NT2/D1 (cell line): ENCODE results near the gene FIGNL2.
A peak's percentile ranks its signal among the peaks of the same experiment; 100 is the strongest.

Source experiments
- DNase-seq: peaks from one replicate; pipeline ENCODE4 v3.0.0-alpha.2; 2011; ENCODE audit warnings: low read depth, low spot score
- H3K27me3 ChIP-seq: 2 replicates; pipeline ENCODE4 v1.6.0; 2011; ENCODE audit warnings: mild to moderate bottlenecking; ENCODE audit not compliant: insufficient read length, insufficient read depth
- H3K36me3 ChIP-seq: 2 replicates; pipeline ENCODE4 v1.6.1; 2011; ENCODE audit warnings: mild to moderate bottlenecking, low read length, mixed read lengths; ENCODE audit not compliant: insufficient read depth, insufficient read length
- H3K4me1 ChIP-seq: 2 replicates; pipeline ENCODE4 v1.5.1; 2011; ENCODE audit not compliant: insufficient read depth, insufficient read length
- H3K4me3 ChIP-seq: 2 replicates; pipeline ENCODE4 v1.5.1; 2011; ENCODE audit warnings: low read depth; ENCODE audit not compliant: insufficient read length
- H3K9ac ChIP-seq: 2 replicates; pipeline ENCODE4 v1.6.0; 2011; ENCODE audit warnings: low read depth; ENCODE audit not compliant: insufficient read length
- H3K9me3 ChIP-seq: 2 replicates; pipeline ENCODE4 v1.5.1; 2011; ENCODE audit warnings: mild to moderate bottlenecking, low read length; ENCODE audit not compliant: insufficient read depth
- SUZ12 ChIP-seq: IDR thresholded peaks from 2 replicates; pipeline ENCODE4 v1.6.1; 2011; ENCODE audit not compliant: insufficient read length, insufficient read depth; ENCODE audit errors: extremely low read depth
- YY1 ChIP-seq: IDR thresholded peaks from 2 replicates; pipeline ENCODE4 v1.6.1; 2011; ENCODE audit not compliant: insufficient read length, insufficient read depth
- ZNF274 ChIP-seq: IDR thresholded peaks from 2 replicates; pipeline ENCODE4 v1.6.1; 2011; ENCODE audit warnings: mild to moderate bottlenecking, low read depth, low read length

Gene FIGNL2

GRCh38 chr12:51822261-51822616, 26.3 kb downstream of the FIGNL2 start:
- peaks cover 17% of the 10 kb centered on the region for H3K4me1 ChIP-seq
- no peak overlapping the region for H3K9ac ChIP-seq
- H3K27me3 ChIP-seq: peaks cover 3% of the 10 kb centered on the region
- H3K36me3 ChIP-seq: peaks cover 25% of the 10 kb centered on the region
- TF ChIP-seq SUZ12 (no peak), ZNF274 (no peak), YY1 (no peak)
- H3K9me3 ChIP-seq: peaks cover 16% of the 10 kb centered on the region; the same call in 1 of the 2 replicates
- no peak for DNase-seq
- no peak overlapping the region for H3K4me3 ChIP-seq

GRCh38 chr12:51821440-51822260, 26.9 kb downstream of the FIGNL2 start:
- peaks cover 12% of the 10 kb centered on the region for H3K4me1 ChIP-seq
- peaks cover 3% of the 10 kb centered on the region for H3K27me3 ChIP-seq
- H3K9me3 ChIP-seq: peaks cover 16% of the 10 kb centered on the region; the same call in 1 of the 2 replicates

GRCh38 chr12:51820526-51821439, 27.7 kb downstream of the FIGNL2 start:
- no peak for TF ChIP-seq SUZ12
- no peak for TF ChIP-seq YY1
- TF ChIP-seq ZNF274: no peak
- H3K4me1 ChIP-seq: peaks cover 11% of the 10 kb centered on the region
- DNase-seq: peak; percentile 61
- peaks cover 6% of the 10 kb centered on the region for H3K27me3 ChIP-seq
- peak overlapping the region; percentile 81 for H3K4me3 ChIP-seq
- H3K36me3 ChIP-seq: peaks cover 25% of the 10 kb centered on the region
- H3K9ac ChIP-seq: peak overlapping the region; percentile 93
- peaks cover 16% of the 10 kb centered on the region; the same call in 1 of the 2 replicates for H3K9me3 ChIP-seq

More at GRCh38 chr12:51821440-51822260, 26.9 kb downstream of the FIGNL2 start:
- H3K36me3 ChIP-seq: peaks cover 25% of the 10 kb centered on the region
- TF ChIP-seq YY1: no peak
- TF ChIP-seq SUZ12: no peak
- no peak for TF ChIP-seq ZNF274
- peak overlapping the region; percentile 81 for H3K4me3 ChIP-seq
- H3K9ac ChIP-seq: peak overlapping the region; percentile 93
- DNase-seq: no peak

GRCh38 chr12:51819736-51820525, 28.6 kb downstream of the FIGNL2 start:
- H3K27me3 ChIP-seq: peaks cover 13% of the 10 kb centered on the region
- H3K4me3 ChIP-seq: peak overlapping the region; percentile 81
- peak overlapping the region; percentile 79 for H3K9ac ChIP-seq
- peaks cover 16% of the 10 kb centered on the region; the same call in 1 of the 2 replicates for H3K9me3 ChIP-seq
- peaks cover 11% of the 10 kb centered on the region for H3K4me1 ChIP-seq
- peaks cover 25% of the 10 kb centered on the region for H3K36me3 ChIP-seq
- TF ChIP-seq ZNF274 (no peak), SUZ12 (no peak), YY1 (no peak)
- no peak for DNase-seq

GRCh38 chr12:51818566-51819300, 29.8 kb downstream of the FIGNL2 start:
- H3K4me3 ChIP-seq: no peak overlapping the region

GRCh38 chr12:51818086-51818485, 30.4 kb downstream of the FIGNL2 start:
- Histone ChIP-seq H3K9ac (no peak overlapping the region), H3K4me3 (no peak overlapping the region), H3K27me3 (peaks cover 24% of the 10 kb centered on the region), H3K9me3 (peaks cover 16% of the 10 kb centered on the region; the same call in 1 of the 2 replicates), H3K36me3 (peaks cover 13% of the 10 kb centered on the region), H3K4me1 (peaks cover 10% of the 10 kb centered on the region)
- no peak for DNase-seq
- no peak for TF ChIP-seq ZNF274
- no peak for TF ChIP-seq YY1
- TF ChIP-seq SUZ12: no peak

More at GRCh38 chr12:51818566-51819300, 29.8 kb downstream of the FIGNL2 start:
- Histone ChIP-seq H3K27me3 (peaks cover 20% of the 10 kb centered on the region), H3K4me1 (peaks cover 11% of the 10 kb centered on the region), H3K36me3 (peaks cover 19% of the 10 kb centered on the region), H3K9me3 (peaks cover 16% of the 10 kb centered on the region; the same call in 1 of the 2 replicates), H3K9ac (peak overlapping the region; percentile 6)
- DNase-seq: no peak
- no peak for TF ChIP-seq YY1
- TF ChIP-seq ZNF274: no peak
- TF ChIP-seq SUZ12: no peak
